ENCODE measurements around the gene ME2.
"Not testable (repeated sequence)": the region's sequence is repeated elsewhere in the genome, so short reads cannot be mapped to it uniquely, and the experiment has no call there.

The ME2 gene

GRCh38 chr18:50847192-50847591 lies 31.7 kb upstream of the ME2 start:
- CTCF ChIA-PET: interaction anchor here (0.7 kb wide), 1 partner anchor 1062 kb away, joined by 3 read pairs; no protein-coding TSS in a partner anchor
- DNase-seq (ENCODE audit: extremely low spot score): no peak
- POLR2A ChIA-PET: no interaction called here
- TF ChIP-seq SUZ12 (IDR thresholded peaks at IDR 0.05): no peak
- no peak for TF ChIP-seq LEF1 (IDR thresholded peaks at IDR 0.05; ENCODE audit: borderline replicate concordance)
- TF ChIP-seq PKNOX1 (IDR thresholded peaks at IDR 0.05): no peak
- TF ChIP-seq NFRKB (IDR thresholded peaks at IDR 0.05): no peak

GRCh38 chr18:50848061-50848551 lies 30.8 kb upstream of the ME2 start:
- DNase-seq (ENCODE audit: extremely low spot score): no peak
- CTCF ChIA-PET: interaction anchor here (0.7 kb wide), 1 partner anchor 321 kb away, joined by 5 read pairs; no protein-coding TSS in a partner anchor
- POLR2A ChIA-PET: no interaction called here
- TF ChIP-seq L3MBTL2 (conservative IDR thresholded peaks at IDR 0.05) (no peak), ELF4 (IDR thresholded peaks at IDR 0.05) (no peak), BHLHE40 (IDR thresholded peaks at IDR 0.05; ENCODE audit: borderline replicate concordance) (no peak)

GRCh38 chr18:50848991-50849390 lies 29.9 kb upstream of the ME2 start:
- ChIA-PET CTCF (no interaction called here), POLR2A (no interaction called here)
- TF ChIP-seq L3MBTL2 (conservative IDR thresholded peaks at IDR 0.05) (no peak), SUZ12 (IDR thresholded peaks at IDR 0.05) (no peak), ELF4 (IDR thresholded peaks at IDR 0.05) (no peak), HDGF (IDR thresholded peaks at IDR 0.05; ENCODE audit: borderline replicate concordance) (no peak), BHLHE40 (IDR thresholded peaks at IDR 0.05; ENCODE audit: borderline replicate concordance) (no peak), ZNF384 (IDR thresholded peaks at IDR 0.05) (no peak), FOXK2 (IDR thresholded peaks at IDR 0.05) (no peak), FOXA1 (IDR thresholded peaks at IDR 0.05) (no peak), LEF1 (IDR thresholded peaks at IDR 0.05; ENCODE audit: borderline replicate concordance) (no peak), ARNT (IDR thresholded peaks at IDR 0.05) (no peak), SP1 (IDR thresholded peaks at IDR 0.05) (no peak), FOXM1 (IDR thresholded peaks at IDR 0.05; ENCODE audit: borderline replicate concordance) (no peak)
- no peak for DNase-seq (ENCODE audit: extremely low spot score)

- DNase-seq (ENCODE audit: extremely low spot score): no peak
- CTCF ChIA-PET: no interaction called here
- POLR2A ChIA-PET: no interaction called here
- no peak for TF ChIP-seq L3MBTL2 (conservative IDR thresholded peaks at IDR 0.05)
Measured at GRCh38 chr18:50849419-50849821, 29.5 kb upstream of the ME2 start.

- ChIA-PET POLR2A (no interaction called here), CTCF (no interaction called here)
- no peak for DNase-seq (ENCODE audit: extremely low spot score)
- no peak for TF ChIP-seq FOXM1 (IDR thresholded peaks at IDR 0.05; ENCODE audit: borderline replicate concordance)
- TF ChIP-seq NFRKB (IDR thresholded peaks at IDR 0.05): no peak
- no peak for TF ChIP-seq SUZ12 (IDR thresholded peaks at IDR 0.05)
- no peak for TF ChIP-seq FOXA1 (IDR thresholded peaks at IDR 0.05)
- TF ChIP-seq LEF1 (IDR thresholded peaks at IDR 0.05; ENCODE audit: borderline replicate concordance): no peak
- no peak for TF ChIP-seq BHLHE40 (IDR thresholded peaks at IDR 0.05; ENCODE audit: borderline replicate concordance)
- TF ChIP-seq PKNOX1 (IDR thresholded peaks at IDR 0.05): no peak
- no peak for TF ChIP-seq SP1 (IDR thresholded peaks at IDR 0.05)
- no peak for TF ChIP-seq ARNT (IDR thresholded peaks at IDR 0.05)
- no peak for TF ChIP-seq L3MBTL2 (conservative IDR thresholded peaks at IDR 0.05)
- no peak for TF ChIP-seq ZNF384 (IDR thresholded peaks at IDR 0.05)
- TF ChIP-seq TARDBP (IDR thresholded peaks at IDR 0.05): no peak
- no peak for TF ChIP-seq HDGF (IDR thresholded peaks at IDR 0.05; ENCODE audit: borderline replicate concordance)
- no peak for TF ChIP-seq FOXK2 (IDR thresholded peaks at IDR 0.05)
- no peak for TF ChIP-seq ELF4 (IDR thresholded peaks at IDR 0.05)
- no peak for TF ChIP-seq CTBP1 (IDR thresholded peaks at IDR 0.05; ENCODE audit: borderline replicate concordance)
Measured at GRCh38 chr18:50850307-50851065, 28.4 kb upstream of the ME2 start.

- CTCF ChIA-PET: no interaction called here
- POLR2A ChIA-PET: no interaction called here
- TF ChIP-seq HDGF (IDR thresholded peaks at IDR 0.05; ENCODE audit: borderline replicate concordance): no peak
- TF ChIP-seq BHLHE40 (IDR thresholded peaks at IDR 0.05; ENCODE audit: borderline replicate concordance): no peak
- DNase-seq (ENCODE audit: extremely low spot score): no peak
Measured at GRCh38 chr18:50853863-50854271, 25.1 kb upstream of the ME2 start.

- no peak for DNase-seq (ENCODE audit: extremely low spot score)
- ChIA-PET POLR2A (no interaction called here), CTCF (no interaction called here)
- TF ChIP-seq NFRKB (IDR thresholded peaks at IDR 0.05) (no peak), PKNOX1 (IDR thresholded peaks at IDR 0.05) (no peak), LEF1 (IDR thresholded peaks at IDR 0.05; ENCODE audit: borderline replicate concordance) (no peak), FOXA1 (IDR thresholded peaks at IDR 0.05) (no peak), ZNF384 (IDR thresholded peaks at IDR 0.05) (no peak), FOXM1 (IDR thresholded peaks at IDR 0.05; ENCODE audit: borderline replicate concordance) (no peak), SP1 (IDR thresholded peaks at IDR 0.05) (no peak), L3MBTL2 (conservative IDR thresholded peaks at IDR 0.05) (no peak), SUZ12 (IDR thresholded peaks at IDR 0.05) (no peak), TARDBP (IDR thresholded peaks at IDR 0.05) (no peak), ARNT (IDR thresholded peaks at IDR 0.05) (no peak), CTBP1 (IDR thresholded peaks at IDR 0.05; ENCODE audit: borderline replicate concordance) (no peak), ELF4 (IDR thresholded peaks at IDR 0.05) (no peak), HDGF (IDR thresholded peaks at IDR 0.05; ENCODE audit: borderline replicate concordance) (no peak)
Measured at GRCh38 chr18:50855976-50856757, 22.8 kb upstream of the ME2 start.

GRCh38 chr18:50857166-50857565 lies 21.8 kb upstream of the ME2 start:
- DNase-seq (ENCODE audit: extremely low spot score); POLR2A ChIA-PET: not testable (repeated sequence)
- CTCF ChIA-PET: interaction anchor here (0.8 kb wide), 1 partner anchor 10 kb away, joined by 4 read pairs; no protein-coding TSS in a partner anchor

Measured in HEK293T (cell line).